Gastrocnemius medialis (tissue), 4 donors: ENCODE measurements around the gene TNFAIP8. TPM values are rescaled to one million over a fixed set of nuclear protein-coding genes. Genes with fewer than 3 reads are reported as not detected.

Experiments used
- ATAC-seq, 2 donors: fragments of 150-250 bp; one replicate each; pipeline ENCODE4 v1.9.1; 2016
- DNase-seq, 2 donors: peaks; one replicate each; pipeline ENCODE4 v3.0.0-alpha.2; 2019
- H3K27ac ChIP-seq, 4 donors: fragments of 200-600 bp; sonication (generic); 1 replicate in 1 of 4; 2 replicates in 3 of 4; pipeline ENCODE4 v1.5.1; 2016 to 2018; ENCODE audit warnings: mild to moderate bottlenecking in 2 of 4, moderate library complexity in 1 of 4
- H3K27me3 ChIP-seq, 3 donors: fragments of 200-600 bp; sonication (generic) in 2 of 3; 1 replicate in 1 of 3; 2 replicates in 2 of 3; pipeline versions ENCODE4 v1.5.1 to v1.6.0; 2016 to 2019; ENCODE audit warnings: mild to moderate bottlenecking in 1 of 3, moderate library complexity in 1 of 3
- H3K36me3 ChIP-seq, 2 donors: fragments of 200-600 bp; sonication (generic) in 1 of 2; one replicate each; pipeline ENCODE4 v1.5.1; 2017 to 2018
- H3K4me1 ChIP-seq, 2 donors: fragments of 200-600 bp; sonication (generic) in 1 of 2; one replicate each; pipeline ENCODE4 v1.5.1; 2016 to 2017; ENCODE audit warnings: mild to moderate bottlenecking in 2 of 2
- H3K4me3 ChIP-seq, 4 donors: fragments of 200-600 bp; sonication (generic) in 3 of 4; 1 replicate in 1 of 4; 2 replicates in 3 of 4; pipeline ENCODE4 v1.5.1; 2016 to 2019; ENCODE audit warnings: mild to moderate bottlenecking in 2 of 4
- H3K9me3 ChIP-seq, 3 donors: fragments of 200-600 bp; sonication (generic) in 2 of 3; 1 replicate in 1 of 3; 2 replicates in 2 of 3; pipeline ENCODE4 v1.5.1; 2016 to 2019
- CTCF ChIP-seq, 5 experiments: fragments of 450-650 bp in 3 of 5; fragments of 200-600 bp in 2 of 5; sonication (generic) in 2 of 5; IDR thresholded peaks in 4 of 5; conservative IDR thresholded peaks in 1 of 5; 1 replicate in 4 of 5; 2 replicates in 1 of 5; pipeline ENCODE4 v1.5.1; 2016 to 2019; ENCODE audit warnings: antibody characterized with exemption in 5 of 5, mild to moderate bottlenecking in 3 of 5, moderate library complexity in 3 of 5
- POLR2A ChIP-seq, 2 donors: fragments of 450-650 bp; IDR thresholded peaks; one replicate each; pipeline ENCODE4 v1.6.1; 2017; ENCODE audit warnings: antibody characterized with exemption in 2 of 2, mild to moderate bottlenecking in 2 of 2, moderate library complexity in 2 of 2
- in situ Hi-C, 4 donors: fragments of 200-750 bp; cut with MboI; loops; one replicate each; pipeline versions ENCODE4 v1.15.0 to v1.8.0; 2017; ENCODE audit warnings: low sequenced_read_pairs in 4 of 4
- intact Hi-C: fragments of 100-400 bp; cut with DNase I; formaldehyde crosslinking; loops from one replicate; pipeline ENCODE4 v1.15.1; 2023; ENCODE audit warnings: low total_unique reads
- total RNA-seq, 4 donors: library from RNA; depleted of rRNA; stranded (reverse); fragments of >200 nt; gene quantifications; one replicate each; pipeline versions ENCODE4 v1.1.0 to v1.2.3, GENCODE V29; 2016

The TNFAIP8 gene
- total RNA-seq, 4 donors from 2014 or later: 0.20 to 5.8 (median 2.0) TPM

DNA sequence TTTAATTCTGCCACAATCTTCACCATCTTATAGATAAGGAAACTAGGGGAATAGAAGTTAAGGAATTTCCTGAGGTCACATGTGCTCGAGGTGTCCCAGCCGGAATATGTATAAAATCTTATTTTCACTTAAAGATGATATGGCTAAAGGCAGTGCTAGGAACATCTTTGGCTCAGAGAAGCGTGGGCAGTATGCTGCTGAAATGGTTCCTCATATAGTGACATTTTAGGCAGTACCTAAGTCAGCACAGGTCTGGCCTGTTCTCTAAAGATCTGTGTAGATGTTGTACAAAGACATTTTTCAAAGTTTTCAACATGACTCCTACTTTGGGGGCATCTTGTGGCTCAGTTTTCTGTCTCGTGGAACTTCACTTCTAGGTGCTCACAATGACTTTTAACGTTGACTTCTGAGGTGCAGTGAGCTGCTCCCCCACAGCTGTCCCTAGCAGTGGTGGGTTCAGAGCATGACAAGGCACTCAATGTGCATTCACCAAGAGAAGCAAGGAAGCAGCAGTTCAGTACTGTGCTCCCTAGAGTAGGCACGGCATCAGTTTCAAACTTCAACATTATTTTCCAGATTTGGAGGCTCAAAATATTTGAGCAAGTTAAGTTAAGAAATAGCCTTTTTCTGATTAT is 40.3 kb downstream of the TNFAIP8 start:
- Histone ChIP-seq H3K27me3 (no peaks in the 10 kb centered on the region), H3K4me3 (no peak overlapping the region), H3K27ac (no peak overlapping the region), H3K4me1 (no peaks in the 10 kb centered on the region), H3K36me3 (no peaks in the 10 kb centered on the region), H3K9me3 (no peaks in the 10 kb centered on the region)
- TF ChIP-seq POLR2A (IDR thresholded peaks at IDR 0.05): no peak
- TF ChIP-seq CTCF (IDR thresholded peaks at IDR 0.05 in 4 of 5, conservative IDR thresholded peaks at IDR 0.05 in 1 of 5): no peak
- in situ Hi-C loops: no loop called here
- no peak for DNase-seq
- intact Hi-C loops: no loop called here
- ATAC-seq: no peak

DNA sequence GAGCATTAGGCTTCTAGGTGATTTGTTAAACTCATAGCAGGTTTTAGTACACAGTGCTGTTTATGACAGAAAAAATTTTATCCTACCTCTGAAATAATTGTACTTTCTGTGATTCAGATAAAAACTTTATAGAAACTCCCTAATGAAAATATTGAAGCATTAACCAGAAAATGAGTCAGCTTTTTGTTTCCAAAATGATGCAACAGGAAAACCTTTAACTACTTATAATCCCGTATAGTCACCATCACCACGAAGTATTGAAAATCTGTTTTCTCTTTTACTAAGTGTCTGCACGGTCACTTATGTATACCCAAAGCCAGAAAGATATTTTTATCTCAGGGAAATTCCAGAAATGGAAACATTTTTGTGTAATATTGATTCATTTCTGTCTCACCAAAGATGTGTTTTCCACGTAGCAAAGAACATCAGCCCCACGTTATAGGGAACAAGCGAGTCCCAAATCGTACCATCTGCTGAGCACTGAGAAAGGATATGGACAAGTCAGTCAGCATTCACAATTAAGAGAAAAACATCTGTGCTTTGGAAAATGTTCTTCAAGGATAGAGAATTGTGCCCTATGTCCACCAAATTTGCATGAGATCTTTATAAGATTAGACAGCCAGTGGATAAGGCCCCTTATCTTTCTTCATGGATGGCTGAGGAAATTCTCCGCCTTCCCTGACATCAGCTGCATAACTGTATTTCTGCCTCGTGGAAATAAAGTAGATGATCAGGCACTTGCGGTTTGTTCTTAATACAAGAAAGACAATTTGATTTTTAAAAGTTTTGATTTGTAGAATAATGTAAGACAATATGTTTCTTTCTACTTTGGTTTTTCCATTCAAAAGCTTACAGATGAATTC is 41.9 kb downstream of the TNFAIP8 start:
- intact Hi-C loops (no loop called here), in situ Hi-C loops (no loop called here)
- Histone ChIP-seq H3K4me3 (no peak overlapping the region), H3K36me3 (no peaks in the 10 kb centered on the region), H3K27ac (no peak overlapping the region), H3K4me1 (no peaks in the 10 kb centered on the region), H3K27me3 (no peaks in the 10 kb centered on the region), H3K9me3 (no peaks in the 10 kb centered on the region)
- ATAC-seq: no peak
- DNase-seq: no peak
- TF ChIP-seq CTCF (IDR thresholded peaks at IDR 0.05 in 4 of 5, conservative IDR thresholded peaks at IDR 0.05 in 1 of 5) (no peak), POLR2A (IDR thresholded peaks at IDR 0.05) (no peak)

GRCh38 chr5:119398727-119399466 is 43.1 kb downstream of the TNFAIP8 start:
- TF ChIP-seq CTCF (IDR thresholded peaks at IDR 0.05 in 4 of 5, conservative IDR thresholded peaks at IDR 0.05 in 1 of 5) (no peak), POLR2A (IDR thresholded peaks at IDR 0.05) (no peak)
- Histone ChIP-seq H3K27ac (no peak overlapping the region), H3K4me3 (no peak overlapping the region)

GRCh38 chr5:119400245-119400644 is 44.4 kb downstream of the TNFAIP8 start:
- no peak for DNase-seq
- Histone ChIP-seq H3K9me3 (no peaks in the 10 kb centered on the region), H3K4me3 (no peak overlapping the region), H3K36me3 (no peaks in the 10 kb centered on the region), H3K27ac (no peak overlapping the region), H3K4me1 (no peaks in the 10 kb centered on the region), H3K27me3 (no peaks in the 10 kb centered on the region)
- ATAC-seq: no peak
- intact Hi-C loops: no loop called here
- TF ChIP-seq POLR2A (IDR thresholded peaks at IDR 0.05) (no peak), CTCF (IDR thresholded peaks at IDR 0.05 in 4 of 5, conservative IDR thresholded peaks at IDR 0.05 in 1 of 5) (no peak)
- in situ Hi-C loops: loop anchor here in 1 of 4 donors (25.0 kb wide), 1 partner anchor 413 kb away; the partner anchor contains the start of gene DTWD2

More at GRCh38 chr5:119398727-119399466, 43.1 kb downstream of the TNFAIP8 start:
- H3K27me3 ChIP-seq: no peaks in the 10 kb centered on the region
- in situ Hi-C loops: no loop called here
- intact Hi-C loops: no loop called here
- no peaks in the 10 kb centered on the region for H3K36me3 ChIP-seq
- H3K9me3 ChIP-seq: no peaks in the 10 kb centered on the region
- ATAC-seq: peak; percentile 58 to 70
- peak in 1 of 2 donors; percentile 35 for DNase-seq
- H3K4me1 ChIP-seq: no peaks in the 10 kb centered on the region
